ENCODE data around the gene GTPBP1. TPM values are rescaled to one million over a fixed set of nuclear protein-coding genes. Genes with fewer than 3 reads are reported as not detected.
A peak's percentile ranks its signal among the peaks of the same experiment; 100 is the strongest.

Gene GTPBP1
- total RNA-seq, 1 donor from 2014 or later = 31.4 TPM

DNA sequence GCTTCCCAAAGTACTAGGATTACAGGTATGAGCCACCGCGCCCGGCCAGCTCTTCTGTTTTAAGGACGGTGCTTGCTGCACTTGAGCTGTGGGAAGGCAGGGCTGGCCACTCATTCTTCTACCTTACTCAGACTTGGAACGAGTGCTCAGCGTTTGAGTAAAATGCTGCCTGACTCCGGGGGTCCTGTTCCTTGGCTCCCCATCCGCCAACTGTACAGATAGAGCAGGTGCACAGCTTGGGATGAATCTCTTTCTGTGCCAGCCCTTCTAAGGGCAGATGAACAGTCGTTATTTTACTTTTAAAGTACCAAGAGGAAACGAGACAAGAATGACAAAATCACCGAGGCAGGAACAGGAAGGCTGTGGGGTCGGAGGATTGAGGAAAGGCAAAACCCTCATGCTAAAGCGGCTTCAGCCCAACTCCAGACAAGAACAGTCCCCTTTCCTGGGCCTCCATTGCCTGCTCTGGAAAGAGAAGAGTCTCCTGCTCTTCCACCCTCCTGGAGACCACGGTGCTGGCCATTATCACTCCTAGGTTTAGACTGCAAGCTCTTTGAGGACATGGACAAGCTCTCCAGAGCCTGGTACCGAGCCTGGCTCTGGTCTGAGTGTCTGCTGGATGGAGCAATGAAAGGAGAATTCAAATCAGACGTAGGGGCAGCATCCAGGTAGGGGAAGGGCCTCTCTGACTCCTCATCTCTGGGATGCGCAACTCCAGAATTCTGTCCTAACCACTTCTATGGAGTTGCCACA, 51.1 kb downstream of the GTPBP1 start:
- DNase-seq (ENCODE audit: low read depth) = no peak

DNA sequence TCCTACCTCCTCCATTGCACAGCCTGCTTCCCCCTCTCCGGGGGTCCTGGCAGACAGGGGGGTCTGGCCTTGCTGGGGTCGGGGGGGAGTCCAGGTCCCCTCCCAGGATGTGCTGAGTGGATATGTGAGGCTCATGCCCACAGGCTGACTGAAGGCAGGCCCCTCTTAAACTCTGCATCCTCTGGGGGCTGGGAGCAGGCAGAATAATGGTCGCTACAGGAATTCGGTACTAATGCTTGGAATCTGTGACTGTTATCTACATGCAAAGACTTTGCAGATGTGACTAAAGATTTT, 51.7 kb downstream of the GTPBP1 start:
- DNase-seq (ENCODE audit: low read depth) = no peak

DNA sequence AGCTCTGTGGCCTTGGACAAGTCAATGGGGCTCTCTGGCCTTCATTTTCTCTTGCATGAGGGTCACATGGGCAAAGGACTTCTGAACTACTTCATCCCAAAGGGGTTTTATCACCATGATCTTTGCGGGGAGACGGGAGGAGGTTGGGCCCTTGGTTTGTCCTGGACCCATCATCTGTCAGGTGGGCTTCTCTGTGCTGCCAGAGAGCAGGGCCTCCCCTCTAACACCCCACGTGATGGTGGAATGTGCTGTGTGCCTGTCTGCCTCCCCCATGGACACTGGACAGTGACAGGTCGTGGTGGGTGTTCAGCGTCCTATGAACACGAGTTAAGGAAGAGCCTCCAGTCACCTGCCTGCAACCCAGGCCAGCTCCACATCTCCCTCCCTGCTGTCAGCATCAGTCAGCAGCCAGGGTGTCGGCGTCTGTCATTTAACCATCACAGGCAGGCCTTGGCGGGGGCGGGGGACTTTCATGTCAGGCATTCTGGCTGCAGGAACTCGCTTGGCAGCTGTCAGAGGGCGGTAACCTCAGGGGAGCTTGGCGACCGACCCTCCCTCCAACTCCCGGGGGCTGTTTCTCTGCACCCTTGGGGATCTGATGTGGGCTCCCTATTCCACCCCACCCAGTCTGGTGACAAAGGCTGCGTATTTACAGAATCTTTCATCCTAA, 52.7 kb downstream of the GTPBP1 start:
- DNase-seq (ENCODE audit: low read depth) = peak; percentile 54

DNA sequence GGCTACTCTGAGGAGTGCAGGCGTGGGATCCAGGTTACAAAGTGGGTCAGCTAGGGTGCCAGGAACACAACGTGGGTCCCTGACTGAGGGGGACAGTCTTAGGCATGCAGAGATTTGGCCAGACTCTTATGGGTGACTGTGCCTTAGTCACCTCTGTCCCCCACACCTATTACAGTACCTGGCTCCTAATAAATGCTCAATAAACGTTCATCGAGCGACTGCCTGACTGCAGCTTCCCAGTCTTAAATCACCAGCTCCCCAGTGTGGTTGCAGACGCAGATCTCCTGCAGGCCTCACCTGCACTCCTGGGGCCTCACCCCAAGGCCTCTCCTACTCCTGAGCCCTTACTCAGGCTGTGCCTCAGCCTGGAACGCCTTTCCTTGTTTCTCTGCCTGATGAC, 53.3 kb downstream of the GTPBP1 start:
- DNase-seq (ENCODE audit: low read depth) = no peak

DNA sequence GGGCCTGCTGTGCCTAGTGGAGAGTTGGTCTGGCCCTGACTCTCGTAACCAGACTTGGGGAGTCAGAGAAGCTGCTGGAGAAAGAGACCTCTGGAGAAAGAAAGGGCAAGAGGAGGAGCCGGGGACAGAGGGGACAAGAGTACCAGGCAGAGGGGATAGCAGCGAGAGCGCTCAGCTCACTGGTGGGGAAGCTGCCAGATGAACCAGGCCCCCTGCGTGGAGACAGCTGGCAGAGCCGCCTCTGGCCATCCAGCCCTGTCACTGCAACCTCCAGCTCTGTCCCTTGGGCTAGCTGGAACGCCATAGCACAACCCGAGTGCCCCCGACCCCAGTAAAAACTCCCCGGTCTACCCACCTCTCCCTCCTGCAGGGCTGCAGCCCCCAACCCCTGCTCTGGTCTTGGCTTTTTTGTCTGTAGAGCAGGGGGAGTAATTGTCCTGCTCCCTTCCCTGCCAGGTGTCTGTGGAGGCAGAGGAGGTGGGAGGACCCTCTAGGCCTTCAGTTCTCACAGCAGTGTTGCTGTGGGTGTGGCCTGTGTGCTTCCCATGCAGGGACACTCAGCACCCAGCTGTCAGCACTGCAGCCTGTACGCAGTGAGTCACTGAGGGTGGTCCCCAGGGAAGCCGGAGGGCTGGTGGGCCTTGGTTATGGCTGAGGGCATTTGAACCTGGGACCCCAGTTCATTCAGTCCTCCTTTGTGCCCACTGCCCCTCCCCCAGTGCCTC, 54.9 kb downstream of the GTPBP1 start:
- peak; percentile 84 for DNase-seq (ENCODE audit: low read depth)

DNA sequence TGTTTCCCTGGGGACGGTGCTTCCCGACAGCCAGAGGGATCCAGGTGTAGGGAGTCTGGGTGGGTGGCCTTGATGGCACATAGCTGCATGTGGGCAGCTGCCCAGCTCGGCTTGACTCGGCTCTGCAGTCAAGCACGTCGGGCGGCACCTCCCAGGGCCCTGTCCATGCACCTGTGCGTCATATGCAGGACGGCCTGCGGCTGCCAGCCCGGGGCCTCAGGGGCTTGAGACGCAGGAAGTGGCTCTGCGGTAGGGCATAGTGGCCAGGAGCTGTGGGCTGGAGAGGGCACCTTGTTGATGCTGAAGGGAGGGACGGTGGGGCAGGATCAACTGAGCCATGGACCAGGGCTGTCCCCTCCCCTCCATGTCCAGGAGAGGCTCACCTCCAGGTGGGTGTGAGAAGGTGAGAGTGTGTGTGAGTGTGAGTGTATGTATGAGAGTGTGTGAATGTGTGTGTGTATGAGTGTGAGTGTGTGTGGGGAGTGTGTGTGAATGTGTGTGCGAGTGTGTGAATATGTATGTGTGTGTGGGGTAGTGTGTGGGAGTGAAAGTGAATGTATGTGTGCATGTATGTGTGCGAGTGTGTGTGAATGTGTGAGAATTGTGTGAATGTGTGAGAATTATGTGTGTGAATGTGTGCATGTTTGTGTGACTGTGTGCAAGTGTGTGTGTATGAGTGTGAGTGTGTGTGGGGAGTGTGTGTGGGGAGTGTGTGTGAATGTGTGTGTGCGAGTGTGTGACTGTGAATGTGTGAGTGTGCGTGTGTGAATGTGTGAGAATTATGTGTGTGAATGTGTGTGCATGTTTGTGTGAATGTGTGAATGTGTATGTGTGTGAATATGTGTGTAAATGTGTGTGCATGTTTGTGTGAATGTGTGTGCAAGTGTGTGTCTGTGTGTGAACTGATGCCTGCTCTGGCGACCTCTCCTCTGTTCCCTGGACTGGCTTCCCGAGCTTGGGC, 55.7 kb downstream of the GTPBP1 start:
- peak; percentile 33 for DNase-seq (ENCODE audit: low read depth)

DNA sequence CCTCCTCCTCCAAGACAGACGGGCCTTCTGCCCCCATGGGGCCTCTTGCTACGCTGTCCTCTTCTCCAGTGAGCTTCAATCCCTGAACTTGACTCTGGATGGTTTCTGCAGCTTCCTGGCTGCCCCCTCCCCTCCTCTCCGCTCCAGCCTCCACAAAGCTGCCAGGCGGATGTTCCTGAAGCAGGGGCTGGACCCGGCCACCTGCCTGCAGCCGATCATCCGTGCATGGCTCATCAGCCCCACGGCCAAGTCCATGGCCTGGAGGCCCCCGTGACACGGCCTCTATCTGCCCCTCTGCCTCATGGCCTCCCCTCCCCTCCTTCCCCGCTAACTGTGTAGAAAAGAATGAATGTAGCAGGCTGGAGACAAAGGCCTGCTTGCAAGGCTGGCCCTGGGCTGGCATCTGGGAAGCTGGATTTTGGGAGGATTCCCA, 56.8 kb downstream of the GTPBP1 start:
- no peak for DNase-seq (ENCODE audit: low read depth)

DNA sequence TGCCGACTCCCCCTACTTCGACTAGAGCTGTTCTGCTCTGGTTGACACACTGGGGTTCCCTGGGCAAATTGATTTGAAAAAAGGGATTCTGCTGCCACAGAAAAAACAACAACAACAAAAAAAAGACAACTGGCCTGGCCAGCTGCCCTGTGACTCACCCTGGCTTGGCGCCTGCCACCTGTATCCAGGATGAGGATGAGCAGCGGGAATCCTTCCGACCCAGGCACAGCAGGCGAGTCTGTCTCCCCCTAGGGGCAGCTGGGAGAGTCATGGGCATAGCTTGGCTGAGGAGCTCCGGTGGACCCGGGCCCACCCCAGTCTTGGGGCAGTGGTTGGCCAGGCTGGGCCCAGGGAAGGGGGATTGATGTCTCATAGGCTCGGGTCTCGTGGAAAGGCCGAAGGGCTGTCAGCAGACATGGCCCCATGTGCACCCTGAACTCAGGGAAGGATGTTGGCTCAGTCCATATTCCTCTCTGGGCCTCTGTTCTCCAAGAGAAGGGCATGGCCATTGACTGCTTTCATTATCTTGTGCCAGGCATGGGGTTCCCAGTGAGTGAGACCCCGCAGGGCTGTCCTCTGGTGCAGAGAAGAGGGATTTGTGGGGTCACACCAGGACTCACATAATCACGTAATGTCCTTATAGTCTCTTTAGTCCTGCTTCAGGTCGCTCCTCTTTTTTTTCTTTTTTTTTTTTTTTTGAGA, 60.5 kb downstream of the GTPBP1 start:
- peak; percentile 86 for DNase-seq (ENCODE audit: low read depth)

DNA sequence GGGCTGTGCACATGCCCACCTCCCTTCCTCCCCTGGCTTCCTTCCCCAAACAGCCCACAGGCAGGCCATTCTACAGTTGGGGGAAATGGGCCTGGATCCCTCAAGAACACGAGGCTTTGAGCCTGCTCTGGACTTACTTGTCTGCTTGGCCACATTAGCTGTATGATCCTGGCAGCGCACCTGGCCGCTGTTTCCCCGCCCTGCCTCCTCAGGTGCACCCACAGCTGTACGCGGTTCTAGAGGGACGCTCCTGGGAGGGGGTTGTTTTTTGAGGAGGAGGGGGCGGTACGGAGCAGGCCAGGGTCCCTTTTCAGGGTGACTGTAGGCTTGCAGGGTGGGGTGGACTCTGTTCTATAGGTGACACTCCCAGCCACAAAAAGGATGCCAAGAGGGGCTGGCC, 61.6 kb downstream of the GTPBP1 start:
- no peak for DNase-seq (ENCODE audit: low read depth)

DNA sequence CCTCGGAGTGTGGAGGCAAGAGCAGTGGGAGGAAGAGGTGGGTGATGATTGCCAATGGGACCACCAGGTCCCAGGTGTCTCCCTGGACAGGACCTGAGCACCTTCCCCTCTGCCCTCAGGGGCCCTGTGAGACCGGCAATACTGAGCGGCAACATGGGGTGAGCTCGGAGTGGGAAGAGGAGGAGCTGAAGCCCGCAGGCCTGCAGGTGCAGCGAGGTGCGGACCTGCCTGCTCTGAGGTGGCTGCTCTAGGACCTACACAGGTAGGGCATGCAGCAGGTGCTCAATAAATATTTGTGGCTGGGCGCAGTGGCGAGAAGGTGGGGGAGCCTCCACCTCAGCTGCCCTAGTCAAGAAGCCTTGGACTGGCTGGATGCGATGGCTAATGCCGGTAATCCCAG, 62.3 kb downstream of the GTPBP1 start:
- no peak for DNase-seq (ENCODE audit: low read depth)

DNA sequence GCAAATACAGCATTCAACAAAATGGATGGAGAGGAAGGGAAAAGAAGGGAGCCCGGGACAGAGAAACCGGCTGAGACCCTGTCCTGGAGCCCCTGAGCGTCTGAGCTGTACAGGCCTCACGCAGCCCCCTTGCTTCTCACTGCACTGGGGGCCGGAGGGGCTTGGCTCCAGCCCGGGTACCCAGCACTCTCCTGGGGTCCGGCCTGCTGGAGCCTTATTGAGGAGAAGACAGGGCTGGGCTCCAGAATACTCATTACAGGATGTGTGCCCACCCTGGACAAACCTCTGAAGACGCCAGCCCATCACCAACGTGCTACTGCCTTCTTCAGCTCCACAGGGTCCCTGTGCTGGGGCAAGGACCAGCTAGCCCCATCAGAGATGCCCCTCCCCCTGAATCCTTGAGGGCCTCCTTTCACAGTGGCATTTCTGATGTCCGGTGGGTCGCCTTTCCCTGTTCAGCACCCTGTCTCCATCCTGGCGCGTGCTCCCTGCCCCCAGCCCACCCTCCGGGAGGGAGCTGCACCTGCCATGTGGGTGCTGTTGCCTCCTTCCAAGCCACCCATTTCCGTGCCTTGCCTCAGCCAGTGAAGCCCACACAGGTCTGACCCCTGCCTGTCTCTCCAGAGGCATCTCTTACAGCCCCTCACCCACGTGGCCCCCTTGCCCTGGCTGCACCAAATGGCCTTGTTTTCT, 64.7 kb downstream of the GTPBP1 start:
- DNase-seq (ENCODE audit: low read depth) = no peak

DNA sequence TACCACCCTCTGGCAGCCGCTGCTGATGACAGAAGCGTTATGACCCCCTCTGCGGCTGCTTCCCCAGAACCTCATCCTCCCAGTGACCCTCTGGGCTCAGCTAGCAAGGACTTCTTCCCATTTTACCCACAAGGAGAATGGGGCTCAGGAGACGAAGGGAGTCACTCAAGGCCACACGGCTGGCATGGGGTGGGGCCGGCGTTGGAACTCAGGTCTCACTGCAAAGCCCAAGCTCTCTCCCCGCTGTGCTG, 66.8 kb downstream of the GTPBP1 start:
- no peak for DNase-seq (ENCODE audit: low read depth)

DNA sequence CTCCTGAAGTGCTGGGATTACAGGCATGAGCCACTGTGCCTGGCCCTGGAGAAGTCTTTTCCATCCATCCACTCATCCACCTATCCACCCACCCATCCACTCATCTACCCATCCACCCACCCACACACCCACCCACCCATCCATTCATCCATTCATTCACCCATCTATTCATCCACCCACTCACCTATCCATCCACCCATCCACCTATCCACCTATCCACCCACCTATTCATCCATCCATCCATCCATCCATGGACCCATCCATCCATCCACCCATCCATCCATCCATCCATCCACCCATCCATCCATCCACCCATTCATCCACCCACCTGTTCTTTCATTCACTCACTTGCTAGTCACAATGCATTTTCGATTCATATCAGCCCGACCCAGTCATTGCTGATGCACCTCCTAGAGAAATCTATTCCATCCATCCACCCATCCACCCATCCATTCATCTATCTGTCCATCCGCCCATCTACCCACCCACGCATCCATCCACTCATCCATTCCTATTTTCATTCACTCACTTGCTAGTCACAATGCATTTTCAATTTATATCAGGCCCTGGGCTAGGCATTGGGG, 67.7 kb downstream of the GTPBP1 start:
- no peak for DNase-seq (ENCODE audit: low read depth)

DNA sequence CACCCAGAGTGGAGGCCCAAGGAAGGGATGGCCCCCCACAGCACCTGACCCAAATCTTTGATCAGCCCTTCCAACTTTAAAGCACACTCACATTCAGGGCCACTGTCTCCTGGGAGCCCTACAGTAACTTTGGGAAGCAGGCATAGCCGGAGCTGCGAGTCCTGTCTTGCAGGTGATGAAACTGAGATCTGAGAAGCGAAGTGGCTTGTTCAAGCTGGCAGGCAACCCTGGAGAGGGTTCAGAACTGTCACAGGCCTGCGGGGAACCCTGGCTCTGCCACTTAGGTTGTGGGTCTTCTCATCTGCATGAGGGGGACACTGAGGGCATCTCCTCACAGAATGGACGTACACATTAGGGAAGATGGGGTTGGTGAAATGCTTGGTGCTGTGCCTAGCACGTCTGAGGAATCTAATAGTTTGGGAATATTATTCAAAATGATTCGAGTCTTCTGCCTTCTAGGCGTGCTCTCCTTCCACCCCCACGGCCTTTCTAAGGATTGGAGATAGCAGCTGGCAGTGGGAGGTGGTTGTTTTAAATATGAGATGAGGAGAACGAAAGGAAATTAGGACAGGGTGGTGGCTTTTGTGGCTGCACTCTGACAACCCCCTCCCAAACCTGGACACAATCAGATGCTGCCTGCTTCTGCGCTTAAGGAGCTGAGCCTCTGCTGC, 68.9 kb downstream of the GTPBP1 start:
- no peak for DNase-seq (ENCODE audit: low read depth)

DNA sequence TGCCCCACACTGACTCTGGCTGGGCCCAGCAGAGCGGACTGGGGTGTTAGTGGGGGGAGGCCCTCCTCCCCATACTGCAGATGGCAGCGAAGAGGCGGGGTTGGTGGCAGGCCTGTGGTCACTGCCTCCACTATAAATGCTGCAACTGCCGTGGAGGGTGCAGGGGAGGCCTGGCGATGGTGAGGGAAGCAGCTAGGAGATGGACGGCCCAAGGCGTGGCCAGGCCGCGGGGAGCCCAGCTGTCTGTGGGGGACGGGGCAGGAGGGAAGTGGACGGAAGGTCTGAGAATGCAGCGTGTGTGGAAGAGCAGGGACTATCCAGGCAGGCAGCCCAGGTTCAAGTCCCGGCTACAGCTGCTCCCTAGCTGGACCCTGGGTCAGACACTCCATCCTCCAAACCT, 69.9 kb downstream of the GTPBP1 start:
- peak; percentile 87 for DNase-seq (ENCODE audit: low read depth)

DNA sequence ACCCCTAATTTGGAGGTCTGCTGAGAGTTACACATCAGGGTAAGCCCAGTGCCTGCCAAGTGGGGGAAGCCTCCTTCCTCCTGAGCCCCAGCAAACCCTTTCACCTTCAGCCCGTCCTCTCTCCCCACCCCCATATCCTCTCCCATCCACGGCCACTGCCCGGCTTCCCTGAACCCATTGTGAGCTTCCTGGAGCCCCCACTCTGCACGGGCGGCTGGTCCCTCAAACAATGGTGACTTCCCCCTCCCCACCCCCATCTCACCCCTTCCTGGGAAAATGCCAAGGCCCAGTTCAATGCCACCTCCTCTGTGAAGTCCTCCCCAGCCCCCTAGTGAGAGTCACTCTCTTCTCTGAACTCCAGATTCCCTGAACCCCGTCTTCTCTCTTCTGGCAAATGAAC, 70.3 kb downstream of the GTPBP1 start:
- DNase-seq (ENCODE audit: low read depth) = no peak

DNA sequence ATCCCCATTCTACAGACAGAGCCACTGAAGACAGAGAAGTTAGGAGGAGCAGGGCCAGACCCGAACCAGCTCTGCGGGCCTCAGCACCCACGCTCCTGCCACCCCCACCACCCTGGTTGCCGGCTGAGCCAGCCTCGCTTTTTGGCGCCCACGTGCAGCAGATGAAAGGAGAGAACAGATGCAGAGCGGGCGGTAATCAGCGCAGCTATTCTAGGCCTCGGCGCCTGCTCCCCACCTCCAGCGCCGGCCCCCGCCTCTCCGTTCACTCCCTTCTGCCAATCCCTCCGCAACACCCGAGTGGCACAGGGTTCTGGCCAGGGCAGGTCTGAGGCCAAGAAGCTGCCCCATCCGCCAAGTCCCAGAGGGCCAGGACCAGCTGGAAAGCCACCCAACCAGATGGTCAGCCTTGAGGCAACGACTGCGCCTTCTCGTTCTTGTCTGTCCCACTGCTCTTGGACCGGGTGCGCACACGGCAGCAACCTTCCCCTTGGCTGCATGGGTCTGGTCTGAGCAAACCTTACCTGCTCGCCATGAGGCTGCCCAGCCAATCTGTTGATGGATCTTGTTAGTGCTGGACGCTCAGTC, 71.4 kb downstream of the GTPBP1 start:
- DNase-seq (ENCODE audit: low read depth) = no peak

DNA sequence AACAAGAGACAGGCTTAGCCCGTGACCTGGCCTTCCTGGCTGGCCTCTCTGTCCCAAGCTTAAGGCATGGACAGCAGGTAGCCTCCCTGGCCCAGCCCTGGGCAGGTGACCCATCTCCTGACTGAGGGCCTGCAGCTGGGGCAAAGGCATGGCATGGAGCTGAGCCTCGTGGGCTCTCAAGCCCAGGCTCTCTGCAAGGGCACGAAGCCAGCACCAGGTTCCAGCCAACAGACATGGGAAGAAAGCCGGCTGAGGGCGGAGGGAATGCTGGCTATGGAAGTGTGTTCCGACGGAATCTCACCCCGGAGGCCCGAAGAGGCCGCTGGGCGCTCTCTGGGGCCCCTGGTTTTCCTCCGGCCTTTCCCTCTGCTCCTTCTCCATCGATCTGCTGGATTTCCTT, 75.3 kb downstream of the GTPBP1 start:
- DNase-seq (ENCODE audit: low read depth) = no peak
